Stimulated activated CD8-positive, alpha-beta memory T cell treated with anti-CD3 and anti-CD28 coated beads, Interleukin-15, amount 100 ng/mL, for 24 hours (primary cell): Measurements from ENCODE around the gene DMRT1.
"Not testable (repeated sequence)": the region's sequence is repeated elsewhere in the genome, so short reads cannot be mapped to it uniquely, and the experiment has no call there.

Source experiments
- DNase-seq: peaks from one replicate; pipeline ENCODE4 v3.0.0-alpha.2; 2020; ENCODE audit warnings: low read depth

The DMRT1 gene

GRCh38 chr9:972501-973294 is 131.2 kb downstream of the DMRT1 start:
- no peak for DNase-seq

GRCh38 chr9:973295-973834 is 131.9 kb downstream of the DMRT1 start:
- DNase-seq: no peak

GRCh38 chr9:974031-974995 is 132.8 kb downstream of the DMRT1 start:
- DNase-seq: no peak

- no peak for DNase-seq
Observed at GRCh38 chr9:974996-975739, 133.7 kb downstream of the DMRT1 start.

GRCh38 chr9:975740-976257 is 134.3 kb downstream of the DMRT1 start:
- DNase-seq: no peak

- no peak for DNase-seq
Observed at GRCh38 chr9:976258-976942, 134.9 kb downstream of the DMRT1 start, which contains the start of gene DMRT3. TSS of gene DMRT3 (plus strand) at chr9:976655. CDS start at chr9:977002, 347 bp downstream.

GRCh38 chr9:976943-977837 is 135.7 kb downstream of the DMRT1 start:
- no peak for DNase-seq

- no peak for DNase-seq
Observed at GRCh38 chr9:977838-978830, 136.6 kb downstream of the DMRT1 start.

- no peak for DNase-seq
Observed at GRCh38 chr9:979983-980382, 138.5 kb downstream of the DMRT1 start.

- no peak for DNase-seq
Observed at GRCh38 chr9:980640-981039, 139.1 kb downstream of the DMRT1 start.

- DNase-seq: no peak
Observed at GRCh38 chr9:981491-981898, 140.0 kb downstream of the DMRT1 start.

GRCh38 chr9:982394-983230 is 141.1 kb downstream of the DMRT1 start:
- no peak for DNase-seq

GRCh38 chr9:994005-994404 is 152.5 kb downstream of the DMRT1 start:
- DNase-seq: no peak

- DNase-seq: no peak
Observed at GRCh38 chr9:995192-995591, 153.7 kb downstream of the DMRT1 start.

GRCh38 chr9:995781-996180 is 154.3 kb downstream of the DMRT1 start:
- no peak for DNase-seq

GRCh38 chr9:998299-999110 is 157.0 kb downstream of the DMRT1 start:
- DNase-seq: not testable (repeated sequence)

- no peak for DNase-seq
Observed at GRCh38 chr9:1001838-1002237, 160.3 kb downstream of the DMRT1 start.
